SK-N-SH (cell line): Measurements from ENCODE around the gene TMEM182. TPM values are rescaled to one million over a fixed set of nuclear protein-coding genes. Genes with fewer than 3 reads are reported as not detected.

Source experiments
- CTCF ChIA-PET: fragments of 300-600, 350-600 bp; formaldehyde crosslinking; extraction: SDS; loops from one replicate; lab custom pipeline; 2021; lab: Yijun Ruan, JAX
- POLR2A ChIA-PET: fragments of 350-600 bp; sonication (Branson Sonifier 250); formaldehyde crosslinking; extraction: SDS; loops from one replicate; lab custom pipeline; 2020; ENCODE audit warnings: antibody characterized with exemption, inconsistent platforms; lab: Yijun Ruan, JAX
- DNase-seq: peaks from one replicate; pipeline ENCODE4 v3.0.0; 2012
- H2AFZ ChIP-seq: fragments of 200-600 bp; sonication (generic); 2 replicates; pipeline ENCODE4 v1.8.1; 2016; ENCODE audit warnings: antibody characterized with exemption, mild to moderate bottlenecking, low read depth
- H3F3A ChIP-seq: fragments of 200-600 bp; sonication (generic); replicated peaks from 2 replicates; pipeline ENCODE3; 2016; ENCODE audit warnings: antibody characterized with exemption, mild to moderate bottlenecking; ENCODE audit not compliant: insufficient read depth
- H3K27ac ChIP-seq, 2 experiments: fragments of 200-500 bp in 1 of 2; fragments of 200-600 bp in 1 of 2; sonication (Bioruptor generic) in 1 of 2; sonication (generic), shearing (Covaris generic) in 1 of 2; 2 replicates each; pipeline versions ENCODE4 v1.5.1 to v1.6.1; 2014 to 2016; ENCODE audit warnings: low read depth in 2 of 2, inconsistent platforms in 1 of 2, low read length in 1 of 2, mild to moderate bottlenecking in 1 of 2, mixed read lengths in 1 of 2
- H3K27me3 ChIP-seq: fragments of 200-600 bp; sonication (generic), shearing (Covaris generic); 2 replicates; pipeline ENCODE4 v1.6.1; 2016; ENCODE audit warnings: mixed run types; ENCODE audit not compliant: insufficient read depth
- H3K36me3 ChIP-seq, 2 experiments: fragments of 200-500 bp in 1 of 2; fragments of 200-600 bp in 1 of 2; sonication (Bioruptor generic) in 1 of 2; sonication (generic) in 1 of 2; replicated peaks in 1 of 2; 2 replicates each; pipeline versions ENCODE3 to v1.5.1; 2014 to 2016; ENCODE audit warnings: low read length in 1 of 2, mild to moderate bottlenecking in 1 of 2; ENCODE audit not compliant: insufficient read depth in 2 of 2, control insufficient read depth in 1 of 2
- H3K4me1 ChIP-seq, 2 experiments: fragments of 200-500 bp in 1 of 2; fragments of 200-600 bp in 1 of 2; sonication (Bioruptor generic) in 1 of 2; sonication (generic), shearing (Covaris generic) in 1 of 2; 2 replicates each; pipeline versions ENCODE4 v1.5.1 to v1.6.1; 2014 to 2016; ENCODE audit warnings: low read depth in 1 of 2, low read length in 1 of 2, mixed run types in 1 of 2; ENCODE audit not compliant: insufficient read depth in 2 of 2, control insufficient read depth in 1 of 2
- H3K4me2 ChIP-seq: fragments of 200-600 bp; sonication (generic), shearing (Covaris generic); 2 replicates; pipeline ENCODE4 v1.6.1; 2017; ENCODE audit warnings: mixed run types
- H3K4me3 ChIP-seq, 2 experiments: fragments of 200-500 bp in 1 of 2; fragments of 200-600 bp in 1 of 2; sonication (Bioruptor generic) in 1 of 2; sonication (generic), shearing (Covaris generic) in 1 of 2; 2 replicates each; pipeline versions ENCODE4 v1.5.1 to v1.8.1; 2014 to 2016; ENCODE audit warnings: low read depth in 2 of 2, inconsistent platforms in 1 of 2, low read length in 1 of 2, mild to moderate bottlenecking in 1 of 2, mixed read lengths in 1 of 2, moderate library complexity in 1 of 2
- H3K79me2 ChIP-seq: fragments of 200-600 bp; sonication (generic); 2 replicates; pipeline ENCODE4 v1.8.1; 2017; ENCODE audit warnings: mild to moderate bottlenecking; ENCODE audit not compliant: insufficient read depth
- H3K9ac ChIP-seq: fragments of 200-600 bp; sonication (generic); 2 replicates; pipeline ENCODE4 v1.6.1; 2017; ENCODE audit warnings: mixed run types
- H3K9me2 ChIP-seq: fragments of 200-600 bp; sonication (generic); 2 replicates; pipeline ENCODE4 v1.6.1; 2017; ENCODE audit warnings: mixed run types
- H3K9me3 ChIP-seq: fragments of 200-600 bp; sonication (generic); 2 replicates; pipeline ENCODE4 v1.6.1; 2017; ENCODE audit warnings: mixed run types, mild to moderate bottlenecking, moderate library complexity
- H4K20me1 ChIP-seq: fragments of 200-600 bp; sonication (generic); 2 replicates; pipeline ENCODE4 v1.6.1; 2017; ENCODE audit warnings: mild to moderate bottlenecking, mixed run types; ENCODE audit not compliant: insufficient read depth
- CHD2 ChIP-seq: fragments of 150-350 bp; IDR thresholded peaks from 2 replicates; pipeline ENCODE4 v1.6.1; 2018; ENCODE audit warnings: low read length; ENCODE audit not compliant: partially characterized antibody
- EZH2phosphoT487 ChIP-seq: fragments of 200-600 bp; sonication (generic); IDR thresholded peaks from 2 replicates; pipeline ENCODE4 v1.6.1; 2017; ENCODE audit warnings: low read depth, mixed run types, mild to moderate bottlenecking, antibody characterized with exemption, moderate library complexity, borderline replicate concordance
- RXRA ChIP-seq: IDR thresholded peaks from 2 replicates; pipeline ENCODE4 v1.4.0; 2012; ENCODE audit warnings: low read depth, mild to moderate bottlenecking, borderline replicate concordance
- TAF1 ChIP-seq: IDR thresholded peaks from 2 replicates; pipeline ENCODE4 v1.6.1; 2012; ENCODE audit warnings: low read depth, mild to moderate bottlenecking, low read length, moderate library complexity, borderline replicate concordance
- WGBS: methylation state at CpG from one replicate; pipeline ENCODE4 v1.1.6; 2017; ENCODE audit warnings: low lambda C conversion rate; 5-methylcytosine and 5-hydroxymethylcytosine counted together
- polyA plus RNA-seq, 3 experiments: library from polyadenylated mRNA; depleted of rRNA; stranded (reverse); fragments of >200 nt; gene quantifications; 2 replicates each; pipeline ENCODE4 v1.2.3, GENCODE V29; 2012
- TF ChIP-seq, protein P1 (sequence below): IDR thresholded peaks from 2 replicates; pipeline ENCODE4 v1.6.1; 2012; ENCODE audit warnings: mild to moderate bottlenecking, low read depth, low read length, moderate library complexity
- TF ChIP-seq, protein P2 (sequence below): fragments of 150-350 bp; IDR thresholded peaks from 2 replicates; pipeline ENCODE4 v1.6.1; 2017; ENCODE audit warnings: antibody characterized with exemption, low read length, low read depth, borderline replicate concordance
- TF ChIP-seq, protein P3 (sequence below): IDR thresholded peaks from 2 replicates; pipeline ENCODE4 v1.4.0; 2012; ENCODE audit warnings: low read depth, borderline replicate concordance

TMEM182 gene
- polyA plus RNA-seq, 1 of the 3 experiments (the other 2 are of a cell fraction), result 1.7 TPM

- TF ChIP-seq, protein P1, sequence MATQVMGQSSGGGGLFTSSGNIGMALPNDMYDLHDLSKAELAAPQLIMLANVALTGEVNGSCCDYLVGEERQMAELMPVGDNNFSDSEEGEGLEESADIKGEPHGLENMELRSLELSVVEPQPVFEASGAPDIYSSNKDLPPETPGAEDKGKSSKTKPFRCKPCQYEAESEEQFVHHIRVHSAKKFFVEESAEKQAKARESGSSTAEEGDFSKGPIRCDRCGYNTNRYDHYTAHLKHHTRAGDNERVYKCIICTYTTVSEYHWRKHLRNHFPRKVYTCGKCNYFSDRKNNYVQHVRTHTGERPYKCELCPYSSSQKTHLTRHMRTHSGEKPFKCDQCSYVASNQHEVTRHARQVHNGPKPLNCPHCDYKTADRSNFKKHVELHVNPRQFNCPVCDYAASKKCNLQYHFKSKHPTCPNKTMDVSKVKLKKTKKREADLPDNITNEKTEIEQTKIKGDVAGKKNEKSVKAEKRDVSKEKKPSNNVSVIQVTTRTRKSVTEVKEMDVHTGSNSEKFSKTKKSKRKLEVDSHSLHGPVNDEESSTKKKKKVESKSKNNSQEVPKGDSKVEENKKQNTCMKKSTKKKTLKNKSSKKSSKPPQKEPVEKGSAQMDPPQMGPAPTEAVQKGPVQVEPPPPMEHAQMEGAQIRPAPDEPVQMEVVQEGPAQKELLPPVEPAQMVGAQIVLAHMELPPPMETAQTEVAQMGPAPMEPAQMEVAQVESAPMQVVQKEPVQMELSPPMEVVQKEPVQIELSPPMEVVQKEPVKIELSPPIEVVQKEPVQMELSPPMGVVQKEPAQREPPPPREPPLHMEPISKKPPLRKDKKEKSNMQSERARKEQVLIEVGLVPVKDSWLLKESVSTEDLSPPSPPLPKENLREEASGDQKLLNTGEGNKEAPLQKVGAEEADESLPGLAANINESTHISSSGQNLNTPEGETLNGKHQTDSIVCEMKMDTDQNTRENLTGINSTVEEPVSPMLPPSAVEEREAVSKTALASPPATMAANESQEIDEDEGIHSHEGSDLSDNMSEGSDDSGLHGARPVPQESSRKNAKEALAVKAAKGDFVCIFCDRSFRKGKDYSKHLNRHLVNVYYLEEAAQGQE, result no peak
Measured at GRCh38 chr2:102724553-102724952, 37.3 kb upstream of the TMEM182 start (continued).

- H3F3A ChIP-seq, result no peaks in the 10 kb centered on the region
- H3K9me2 ChIP-seq, result no peaks in the 10 kb centered on the region
- TF ChIP-seq, protein P2, sequence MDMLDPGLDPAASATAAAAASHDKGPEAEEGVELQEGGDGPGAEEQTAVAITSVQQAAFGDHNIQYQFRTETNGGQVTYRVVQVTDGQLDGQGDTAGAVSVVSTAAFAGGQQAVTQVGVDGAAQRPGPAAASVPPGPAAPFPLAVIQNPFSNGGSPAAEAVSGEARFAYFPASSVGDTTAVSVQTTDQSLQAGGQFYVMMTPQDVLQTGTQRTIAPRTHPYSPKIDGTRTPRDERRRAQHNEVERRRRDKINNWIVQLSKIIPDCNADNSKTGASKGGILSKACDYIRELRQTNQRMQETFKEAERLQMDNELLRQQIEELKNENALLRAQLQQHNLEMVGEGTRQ, result no peak
- TF ChIP-seq, protein P3, sequence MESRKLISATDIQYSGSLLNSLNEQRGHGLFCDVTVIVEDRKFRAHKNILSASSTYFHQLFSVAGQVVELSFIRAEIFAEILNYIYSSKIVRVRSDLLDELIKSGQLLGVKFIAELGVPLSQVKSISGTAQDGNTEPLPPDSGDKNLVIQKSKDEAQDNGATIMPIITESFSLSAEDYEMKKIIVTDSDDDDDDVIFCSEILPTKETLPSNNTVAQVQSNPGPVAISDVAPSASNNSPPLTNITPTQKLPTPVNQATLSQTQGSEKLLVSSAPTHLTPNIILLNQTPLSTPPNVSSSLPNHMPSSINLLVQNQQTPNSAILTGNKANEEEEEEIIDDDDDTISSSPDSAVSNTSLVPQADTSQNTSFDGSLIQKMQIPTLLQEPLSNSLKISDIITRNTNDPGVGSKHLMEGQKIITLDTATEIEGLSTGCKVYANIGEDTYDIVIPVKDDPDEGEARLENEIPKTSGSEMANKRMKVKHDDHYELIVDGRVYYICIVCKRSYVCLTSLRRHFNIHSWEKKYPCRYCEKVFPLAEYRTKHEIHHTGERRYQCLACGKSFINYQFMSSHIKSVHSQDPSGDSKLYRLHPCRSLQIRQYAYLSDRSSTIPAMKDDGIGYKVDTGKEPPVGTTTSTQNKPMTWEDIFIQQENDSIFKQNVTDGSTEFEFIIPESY, result no peak
- TF ChIP-seq RXRA (no peak), CHD2 (no peak), TAF1 (no peak), EZH2phosphoT487 (no peak)
- H3K36me3 ChIP-seq, result peaks cover 3 to 47% of the 10 kb centered on the region in 2 experiments
- no peak overlapping the region for H2AFZ ChIP-seq
- H3K9me3 ChIP-seq, result no peaks in the 10 kb centered on the region
- no peaks in the 10 kb centered on the region; the same call in 1 of the 2 replicates for H3K79me2 ChIP-seq
- no peak overlapping the region for H3K9ac ChIP-seq
- H4K20me1 ChIP-seq, result no peaks in the 10 kb centered on the region
- no peaks in the 10 kb centered on the region for H3K27me3 ChIP-seq
- whole genome bisulfite sequencing, result 85% methylated on average over 15 of the region's 15 CpGs
- no peak overlapping the region for H3K4me2 ChIP-seq
- no peak for DNase-seq
- ChIA-PET CTCF (interaction anchor here (1.5 to 1.6 kb wide), 2 partner anchors 10 to 27 kb away, joined by 6 read pairs; a partner anchor contains a TSS), POLR2A (no interaction called here)
- H3K4me1 ChIP-seq, result no peaks in the 10 kb centered on the region
- H3K27ac ChIP-seq, result no peak overlapping the region
- H3K4me3 ChIP-seq, result no peak overlapping the region
Measured at GRCh38 chr2:102726128-102727087, 35.4 kb upstream of the TMEM182 start.
